ENCODE measurements around the gene PRICKLE4. TPM values are rescaled to one million over a fixed set of nuclear protein-coding genes. Genes with fewer than 3 reads are reported as not detected.
A peak's percentile ranks its signal among the peaks of the same experiment; 100 is the strongest.

Gene PRICKLE4
- total RNA-seq, 2 experiments from 2014 or later, result 1.8 to 2.6 TPM

- no peak overlapping the region for H3K27ac ChIP-seq (ENCODE audit: low read depth, low read length, poor library complexity, severe bottlenecking)
- no peaks in the 10 kb centered on the region for H4K20me1 ChIP-seq (ENCODE audit: insufficient read depth, low read length)
- H3K36me3 ChIP-seq (ENCODE audit: insufficient read depth, low read length), result peaks cover 17% of the 10 kb centered on the region; the same call in 1 of the 2 replicates
- ChIA-PET CTCF (ENCODE audit: unreplicated experiment) (no interaction called here), POLR2A (interaction anchor here (0.6 kb wide), 1 partner anchor 30 kb away, joined by 4 read pairs; no protein-coding TSS in a partner anchor)
- H2AFZ ChIP-seq (ENCODE audit: low read length), result no peak overlapping the region
- no TSS peak for BruUV-seq (replicated peaks)
- peak; percentile 20 for DNase-seq (ENCODE audit: low spot score)
- TF ChIP-seq, protein P1, sequence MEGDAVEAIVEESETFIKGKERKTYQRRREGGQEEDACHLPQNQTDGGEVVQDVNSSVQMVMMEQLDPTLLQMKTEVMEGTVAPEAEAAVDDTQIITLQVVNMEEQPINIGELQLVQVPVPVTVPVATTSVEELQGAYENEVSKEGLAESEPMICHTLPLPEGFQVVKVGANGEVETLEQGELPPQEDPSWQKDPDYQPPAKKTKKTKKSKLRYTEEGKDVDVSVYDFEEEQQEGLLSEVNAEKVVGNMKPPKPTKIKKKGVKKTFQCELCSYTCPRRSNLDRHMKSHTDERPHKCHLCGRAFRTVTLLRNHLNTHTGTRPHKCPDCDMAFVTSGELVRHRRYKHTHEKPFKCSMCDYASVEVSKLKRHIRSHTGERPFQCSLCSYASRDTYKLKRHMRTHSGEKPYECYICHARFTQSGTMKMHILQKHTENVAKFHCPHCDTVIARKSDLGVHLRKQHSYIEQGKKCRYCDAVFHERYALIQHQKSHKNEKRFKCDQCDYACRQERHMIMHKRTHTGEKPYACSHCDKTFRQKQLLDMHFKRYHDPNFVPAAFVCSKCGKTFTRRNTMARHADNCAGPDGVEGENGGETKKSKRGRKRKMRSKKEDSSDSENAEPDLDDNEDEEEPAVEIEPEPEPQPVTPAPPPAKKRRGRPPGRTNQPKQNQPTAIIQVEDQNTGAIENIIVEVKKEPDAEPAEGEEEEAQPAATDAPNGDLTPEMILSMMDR (conservative IDR thresholded peaks at IDR 0.05; ENCODE audit: low read length), result no peak
- TF ChIP-seq EZH2phosphoT487 (IDR thresholded peaks at IDR 0.05; ENCODE audit: borderline replicate concordance, low read depth, low read length), result no peak
- no peak overlapping the region for H3K4me3 ChIP-seq (ENCODE audit: low read depth, low read length, poor library complexity, severe bottlenecking)
- no peaks in the 10 kb centered on the region for H3K9me2 ChIP-seq (ENCODE audit: insufficient read depth, low read length)
- H3K4me1 ChIP-seq (ENCODE audit: insufficient read depth, low read length, poor library complexity, severe bottlenecking), result peaks cover 7% of the 10 kb centered on the region
- H3K79me2 ChIP-seq (ENCODE audit: insufficient read depth, low read depth, low read length), result no peaks in the 10 kb centered on the region
- no peaks in the 10 kb centered on the region for H3K9me3 ChIP-seq (ENCODE audit: low read length)
- intact Hi-C loops (cut with micrococcal nuclease; ENCODE audit: unreplicated experiment), result no loop called here
- no peak overlapping the region for H3K4me2 ChIP-seq (ENCODE audit: low read length)
Observed at GRCh38 chr6:41767112-41767833, 13.3 kb upstream of the PRICKLE4 start.

DNA sequence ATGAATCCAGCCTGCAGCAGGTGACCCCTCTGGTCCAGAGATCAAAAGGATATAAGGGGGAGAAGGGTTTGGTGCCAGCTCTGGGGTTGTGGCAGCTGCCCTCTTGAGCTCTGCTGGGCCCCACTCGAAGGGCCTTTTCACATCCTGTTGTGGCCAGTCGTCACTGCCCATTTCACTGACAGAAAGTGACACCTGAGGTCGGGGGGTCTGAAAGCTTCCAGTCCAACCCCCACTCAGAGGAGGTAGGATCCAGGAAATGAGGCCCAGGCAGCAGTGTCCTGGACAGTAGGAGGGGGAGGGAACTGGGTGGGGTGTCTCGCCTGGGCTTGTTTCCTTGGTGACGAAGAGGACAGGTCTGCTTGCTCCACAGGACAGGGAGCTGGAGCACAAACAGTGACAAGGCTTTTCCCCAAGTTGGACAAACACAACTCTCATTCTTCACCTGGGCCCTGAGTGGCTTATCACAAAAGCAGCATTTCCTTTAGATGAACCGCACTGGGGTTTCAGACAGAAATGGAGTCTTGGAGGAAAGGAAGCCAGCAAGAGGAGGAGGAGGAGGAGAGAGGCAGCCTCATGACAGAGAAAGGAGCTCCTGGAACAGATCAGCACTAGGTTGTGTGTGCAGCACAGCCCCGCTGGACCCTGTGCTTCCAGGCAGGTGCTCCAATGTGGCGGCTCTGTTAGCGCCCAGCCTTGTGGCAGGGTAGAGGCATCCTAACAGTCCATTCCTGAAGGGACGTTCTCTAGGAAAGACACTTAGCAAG lies 11.9 kb upstream of the PRICKLE4 start:
- H3K79me2 ChIP-seq (ENCODE audit: insufficient read depth, low read depth, low read length), result no peaks in the 10 kb centered on the region
- intact Hi-C loops (cut with micrococcal nuclease; ENCODE audit: unreplicated experiment), result no loop called here
- H3K4me1 ChIP-seq (ENCODE audit: insufficient read depth, low read length, poor library complexity, severe bottlenecking), result peaks cover 7% of the 10 kb centered on the region
- H3K9me2 ChIP-seq (ENCODE audit: insufficient read depth, low read length), result no peaks in the 10 kb centered on the region
- H4K20me1 ChIP-seq (ENCODE audit: insufficient read depth, low read length), result no peaks in the 10 kb centered on the region
- no peaks in the 10 kb centered on the region for H3K9me3 ChIP-seq (ENCODE audit: low read length)
- no peak for DNase-seq (ENCODE audit: low spot score)
- TF ChIP-seq, protein P1 (conservative IDR thresholded peaks at IDR 0.05; ENCODE audit: low read length), result no peak
- TF ChIP-seq EZH2phosphoT487 (IDR thresholded peaks at IDR 0.05; ENCODE audit: borderline replicate concordance, low read depth, low read length), result no peak
- ChIA-PET POLR2A (interaction anchor here (1.5 kb wide), 1 partner anchor 21 kb away, joined by 3 read pairs; no protein-coding TSS in a partner anchor), CTCF (ENCODE audit: unreplicated experiment) (no interaction called here)
- H3K4me3 ChIP-seq (ENCODE audit: low read depth, low read length, poor library complexity, severe bottlenecking), result no peak overlapping the region
- no peak overlapping the region for H3K27ac ChIP-seq (ENCODE audit: low read depth, low read length, poor library complexity, severe bottlenecking)
- no TSS peak for BruUV-seq (replicated peaks)
- H3K36me3 ChIP-seq (ENCODE audit: insufficient read depth, low read length), result peaks cover 23% of the 10 kb centered on the region; the same call in 1 of the 2 replicates
- no peak overlapping the region for H2AFZ ChIP-seq (ENCODE audit: low read length)
- H3K4me2 ChIP-seq (ENCODE audit: low read length), result no peak overlapping the region

Measured in OCI-LY7 (cell line).